D341Med (cell line): ENCODE data around the gene SLC4A5.
A peak's percentile ranks its signal among the peaks of the same experiment; 100 is the strongest.

Experiments
- DNase-seq: peaks from one replicate; pipeline ENCODE4 v3.0.0; 2012; ENCODE audit warnings: low spot score

SLC4A5 gene

GRCh38 chr2:74312913-74313312 is 30.3 kb downstream of the SLC4A5 start:
- DNase-seq: no peak

GRCh38 chr2:74307720-74308119 is 35.5 kb downstream of the SLC4A5 start:
- no peak for DNase-seq

GRCh38 chr2:74304332-74305148 is 38.7 kb downstream of the SLC4A5 start:
- DNase-seq: no peak

- no peak for DNase-seq
Measured at GRCh38 chr2:74302865-74303264, 40.4 kb downstream of the SLC4A5 start.

GRCh38 chr2:74301262-74301661 is 42.0 kb downstream of the SLC4A5 start:
- no peak for DNase-seq

- DNase-seq: no peak
Measured at GRCh38 chr2:74300506-74300905, 42.7 kb downstream of the SLC4A5 start.

- DNase-seq: no peak
Measured at GRCh38 chr2:74297950-74298349, 45.3 kb downstream of the SLC4A5 start.

- no peak for DNase-seq
Measured at GRCh38 chr2:74297391-74297790, 45.8 kb downstream of the SLC4A5 start.

GRCh38 chr2:74293191-74293991 is 49.8 kb downstream of the SLC4A5 start:
- DNase-seq: no peak

- no peak for DNase-seq
Measured at GRCh38 chr2:74292751-74293150, 50.5 kb downstream of the SLC4A5 start.

GRCh38 chr2:74291886-74292621 is 51.2 kb downstream of the SLC4A5 start:
- no peak for DNase-seq

- no peak for DNase-seq
Measured at GRCh38 chr2:74291218-74291544, 52.0 kb downstream of the SLC4A5 start.

- DNase-seq: no peak
Measured at GRCh38 chr2:74290466-74291217, 52.6 kb downstream of the SLC4A5 start.

GRCh38 chr2:74290066-74290465 is 53.1 kb downstream of the SLC4A5 start:
- no peak for DNase-seq

GRCh38 chr2:74286725-74287124 is 56.5 kb downstream of the SLC4A5 start:
- DNase-seq: no peak

- no peak for DNase-seq
Measured at GRCh38 chr2:74281141-74281975, 61.9 kb downstream of the SLC4A5 start.

GRCh38 chr2:74278694-74279093 is 64.5 kb downstream of the SLC4A5 start:
- DNase-seq: no peak

GRCh38 chr2:74278176-74278575 is 65.0 kb downstream of the SLC4A5 start:
- no peak for DNase-seq

GRCh38 chr2:74275228-74275627 is 68.0 kb downstream of the SLC4A5 start:
- DNase-seq: no peak

- no peak for DNase-seq
Measured at GRCh38 chr2:74269667-74270066, 73.5 kb downstream of the SLC4A5 start.

- peak; percentile 56 for DNase-seq
Measured at GRCh38 chr2:74267068-74267467, 76.1 kb downstream of the SLC4A5 start.
